NCI-H128 (cell line): ENCODE measurements around the gene PLA2G2A.
"Not testable (repeated sequence)": the region's sequence is repeated elsewhere in the genome, so short reads cannot be mapped to it uniquely, and the experiment has no call there.

Experiments used
- DNase-seq: peaks from one replicate; lab custom pipeline; 2025; ENCODE audit not compliant: unreplicated experiment; lab: John Stamatoyannopoulos, UW

PLA2G2A gene, protein sequence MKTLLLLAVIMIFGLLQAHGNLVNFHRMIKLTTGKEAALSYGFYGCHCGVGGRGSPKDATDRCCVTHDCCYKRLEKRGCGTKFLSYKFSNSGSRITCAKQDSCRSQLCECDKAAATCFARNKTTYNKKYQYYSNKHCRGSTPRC

DNA sequence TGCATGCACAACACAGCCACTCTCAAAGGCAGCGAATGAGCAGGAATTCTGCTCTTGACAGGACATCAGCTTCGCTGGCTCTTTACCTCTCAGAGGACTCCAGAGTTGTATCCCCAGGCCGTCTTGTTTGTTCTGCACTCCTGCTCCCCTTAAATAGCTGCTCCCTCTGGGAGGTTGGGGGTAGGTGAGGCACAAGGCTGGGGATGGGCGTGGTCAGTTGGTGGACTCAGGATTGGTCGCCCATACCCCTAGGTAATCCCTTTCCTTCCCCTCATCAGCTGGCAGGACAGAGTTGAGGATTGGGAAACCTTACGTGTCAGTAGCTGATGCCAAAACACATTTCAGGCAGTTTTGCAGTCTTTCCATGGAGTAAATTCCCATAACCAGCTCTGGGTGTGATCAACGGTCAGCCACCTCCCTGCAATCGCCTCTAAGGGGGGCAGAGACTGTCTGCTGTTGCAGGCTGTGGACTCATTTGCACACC, at the start of gene PLA2G2A:
Gene PLA2G2A, minus strand, starts transcription at position 125 of the 484 bp plus-strand sequence. CDS start 845 bp downstream, outside the sequence.
- no peak for DNase-seq

DNA sequence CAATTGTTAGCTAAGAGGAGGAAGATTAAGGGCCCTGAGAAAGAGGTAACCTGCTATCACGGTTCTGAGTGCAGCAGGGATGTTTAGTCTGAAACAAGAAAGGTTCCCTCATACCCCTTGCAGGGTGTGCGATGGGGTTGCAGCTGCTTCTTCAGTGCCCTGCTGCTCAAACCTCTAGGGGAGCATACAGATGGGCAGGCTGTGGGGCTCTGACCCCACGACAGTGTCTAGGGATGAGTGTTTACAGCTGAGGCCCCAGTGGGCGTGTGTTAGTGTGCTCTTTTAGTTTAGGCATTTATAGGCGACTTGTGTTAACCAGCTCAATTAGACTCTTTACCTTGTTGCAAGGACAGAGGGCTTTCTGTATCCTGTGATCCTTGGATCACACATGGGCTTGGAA, 49.3 kb upstream of the PLA2G2A start:
- DNase-seq: no peak

DNA sequence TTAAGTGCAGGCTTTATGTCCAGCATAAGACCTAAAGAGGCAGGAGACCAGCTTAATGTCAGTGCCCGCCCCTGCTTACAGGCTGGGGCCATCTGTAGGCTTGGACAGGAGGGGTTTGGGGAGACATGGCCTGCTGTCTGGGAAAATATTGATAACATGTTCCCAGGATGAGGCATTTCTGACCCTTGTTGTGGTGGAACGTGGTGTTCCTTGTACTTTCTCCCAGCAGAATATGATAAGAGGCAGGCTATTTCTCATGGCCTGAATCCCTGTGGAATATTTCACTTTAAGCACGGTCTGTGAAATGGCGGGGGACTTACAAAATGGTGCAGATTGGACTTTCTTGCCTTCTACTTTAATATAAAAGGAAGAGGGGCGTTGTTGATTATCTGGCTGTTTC, 48.7 kb upstream of the PLA2G2A start:
- no peak for DNase-seq

DNA sequence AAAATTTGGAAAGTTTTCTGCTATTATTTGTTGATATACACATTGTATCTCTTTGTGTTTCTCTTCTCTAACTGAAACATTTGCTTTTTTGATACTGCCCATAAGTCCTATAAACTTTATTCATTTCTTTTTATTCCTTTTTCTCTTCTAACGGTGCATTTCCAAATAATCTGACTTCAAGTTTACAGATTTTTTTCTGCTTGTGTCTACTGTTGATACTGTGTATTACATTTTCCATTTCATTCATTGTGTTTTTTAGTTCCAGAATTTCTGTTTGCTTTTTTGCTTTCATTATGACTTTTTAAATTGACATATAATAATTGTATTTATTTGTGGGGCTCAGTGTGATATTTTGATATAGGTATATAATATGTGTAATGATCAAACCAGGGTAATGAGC, 38.3 kb upstream of the PLA2G2A start:
- no peak for DNase-seq

DNA sequence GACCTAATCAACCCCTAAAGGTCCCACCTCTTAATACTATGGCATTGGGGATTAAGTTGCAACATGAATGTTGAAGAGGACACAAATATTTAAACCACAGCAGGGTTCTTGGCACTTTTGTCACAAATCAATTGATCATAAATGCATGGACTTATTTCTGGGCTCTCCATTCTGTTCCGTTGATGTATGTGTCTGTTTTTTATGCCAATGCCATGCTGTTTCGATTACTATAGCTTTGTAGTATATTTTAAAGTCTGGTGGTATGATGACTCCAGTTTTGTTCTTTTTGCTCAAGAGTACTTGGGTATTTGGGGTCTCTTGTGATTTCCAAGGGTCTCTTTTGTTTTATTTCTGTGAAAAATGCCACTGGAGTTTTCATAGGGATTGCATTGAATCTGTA, 34.7 kb upstream of the PLA2G2A start:
- DNase-seq: no peak

DNA sequence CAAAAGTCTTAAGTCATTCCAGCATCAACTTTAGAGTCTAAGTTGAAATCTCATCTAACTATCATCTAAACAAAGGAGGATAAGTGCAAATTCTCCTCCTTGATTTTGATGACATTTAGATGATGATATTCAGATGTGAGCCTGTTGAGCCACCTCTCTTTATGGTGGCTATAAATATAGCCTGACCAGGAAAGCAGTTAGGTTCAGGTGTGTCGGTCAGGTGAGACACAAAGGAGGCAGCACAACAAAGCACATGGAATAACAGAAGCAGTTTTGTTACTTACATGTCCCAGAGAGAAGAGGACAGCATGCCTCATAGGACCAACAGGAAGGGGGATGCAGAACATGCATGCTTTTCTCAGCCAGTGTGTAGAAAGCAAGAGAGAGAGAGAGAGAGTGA, 30.6 kb upstream of the PLA2G2A start:
- no peak for DNase-seq

DNA sequence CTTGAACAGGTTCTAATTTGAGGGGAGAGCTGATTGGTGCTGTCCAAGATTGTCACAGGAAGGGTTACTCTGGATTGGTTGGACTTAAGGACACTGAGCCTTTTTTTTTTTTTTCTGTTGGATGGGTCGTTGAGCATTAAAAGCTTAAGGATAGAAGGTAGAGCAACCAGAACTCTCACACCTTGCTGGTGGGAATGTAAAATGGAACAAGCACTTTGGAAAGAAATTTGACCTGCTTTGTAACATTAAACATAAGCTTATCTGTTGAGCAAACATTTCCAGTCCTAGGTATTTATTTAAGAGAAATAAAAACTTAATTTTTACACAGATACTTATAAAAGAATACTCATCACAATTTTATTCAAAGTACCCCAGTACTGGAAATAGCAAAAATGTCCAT, 29.8 kb upstream of the PLA2G2A start:
- DNase-seq: no peak

DNA sequence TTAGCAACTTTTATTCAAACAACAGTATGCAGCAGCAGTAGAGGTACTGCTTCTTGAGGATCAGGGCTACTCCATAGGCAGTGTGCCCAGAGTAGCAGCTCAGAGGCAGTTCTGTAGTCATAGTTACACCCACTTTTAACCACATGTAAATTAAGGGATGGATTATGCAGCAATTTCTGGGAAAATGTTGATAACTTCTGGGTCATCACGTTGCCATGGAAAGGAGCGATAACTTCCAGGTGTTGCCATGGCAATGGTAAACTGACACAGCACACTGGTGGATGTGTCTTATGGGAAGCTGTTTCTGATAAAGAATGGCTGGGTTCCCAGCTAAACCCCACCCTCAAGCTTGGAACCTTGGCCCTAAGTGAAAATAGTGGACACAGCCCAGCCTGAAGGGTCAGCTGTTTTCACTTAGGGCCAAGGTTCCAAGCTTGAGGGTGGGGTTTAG, 29.0 kb upstream of the PLA2G2A start:
- no peak for DNase-seq

DNA sequence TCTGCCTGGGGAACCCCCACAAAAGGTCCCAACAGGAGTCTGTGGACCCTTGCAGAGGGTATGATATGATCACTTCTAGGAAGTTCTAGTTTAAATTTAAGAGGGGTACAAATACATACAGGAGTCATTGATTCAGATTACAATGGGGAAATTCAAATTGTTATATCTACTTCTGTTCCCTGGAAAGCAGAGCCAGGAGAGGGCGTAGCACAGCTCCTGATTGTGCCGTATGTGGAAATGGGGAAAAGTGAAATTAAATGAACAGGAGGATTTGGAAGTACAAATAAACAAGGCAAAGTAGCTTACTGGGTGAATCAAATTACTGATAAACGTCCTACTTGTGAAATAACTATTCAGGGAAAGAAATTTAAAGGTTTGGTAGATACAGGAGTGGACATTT, 19.4 kb upstream of the PLA2G2A start:
- not testable (repeated sequence) for DNase-seq

DNA sequence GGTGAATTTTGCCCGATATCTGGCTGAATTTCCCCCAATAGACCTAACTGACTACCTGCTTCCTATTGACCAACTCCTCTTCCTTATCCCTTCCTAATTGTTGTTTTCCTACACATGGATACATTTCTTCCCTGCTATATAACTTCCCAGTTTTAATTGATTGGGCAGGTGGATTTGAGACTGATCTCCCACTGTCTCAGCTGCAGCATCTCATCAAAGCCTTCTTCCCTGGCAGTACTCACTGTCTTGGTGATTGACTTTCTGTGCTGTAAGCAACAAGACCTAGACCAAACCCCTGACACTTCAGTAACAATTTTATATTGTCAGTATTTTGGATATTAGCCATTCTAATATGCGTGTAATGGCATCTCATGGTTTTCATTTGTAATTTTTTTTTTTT, 11.3 kb upstream of the PLA2G2A start:
- no peak for DNase-seq

DNA sequence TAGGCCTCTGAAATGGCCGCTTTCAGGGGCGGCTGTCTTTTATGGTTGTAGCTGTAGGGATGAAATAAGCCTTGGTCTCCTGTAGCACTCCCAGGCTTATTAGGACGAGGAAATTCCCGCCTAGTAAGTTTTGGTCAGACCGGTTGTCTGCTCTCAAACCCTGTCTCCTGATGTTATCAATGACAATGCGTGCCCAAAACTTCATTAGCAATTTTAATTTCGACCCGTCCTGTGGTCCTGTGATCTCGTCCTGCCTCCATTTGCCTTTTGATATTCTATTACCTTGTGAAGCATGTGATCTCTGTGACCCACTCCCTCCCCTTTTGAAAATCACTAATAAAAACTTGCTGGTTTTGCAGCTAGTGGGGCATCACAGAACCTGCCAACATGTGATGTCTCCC, 10.8 kb upstream of the PLA2G2A start:
- not testable (repeated sequence) for DNase-seq

DNA sequence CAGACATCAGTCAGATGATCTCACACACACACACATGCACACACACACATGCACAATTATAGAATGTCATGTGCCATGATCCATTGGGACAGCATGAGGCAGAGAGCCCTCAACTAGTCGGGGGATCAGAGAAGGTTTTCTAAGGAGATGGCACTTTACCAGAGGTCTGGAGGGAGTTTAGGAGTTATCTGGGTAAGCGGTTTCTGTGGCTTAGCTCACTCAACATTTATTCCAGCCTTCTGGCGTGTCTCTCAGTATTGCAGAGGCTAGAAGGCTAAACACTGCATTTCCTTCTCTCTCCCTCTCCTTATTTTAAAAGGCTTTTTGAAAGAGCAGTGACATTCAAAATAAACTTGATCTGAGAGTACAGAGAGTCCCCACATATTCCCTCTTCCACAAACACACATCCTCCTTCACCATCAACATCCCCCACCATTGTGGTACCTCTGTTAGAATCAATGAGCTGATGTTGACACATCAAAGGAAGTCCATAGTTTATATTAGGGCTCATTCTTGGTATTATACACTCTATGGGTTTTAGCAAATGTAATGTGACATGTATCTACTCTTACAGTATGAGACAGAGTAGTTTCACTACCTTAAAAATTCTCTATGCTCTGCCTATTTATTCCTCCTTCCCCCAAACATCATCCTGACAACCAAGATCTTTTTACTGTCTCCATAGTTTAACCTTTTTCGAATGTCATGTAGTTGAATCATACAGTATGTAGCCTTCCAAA, 9.0 kb upstream of the PLA2G2A start:
- DNase-seq: no peak

DNA sequence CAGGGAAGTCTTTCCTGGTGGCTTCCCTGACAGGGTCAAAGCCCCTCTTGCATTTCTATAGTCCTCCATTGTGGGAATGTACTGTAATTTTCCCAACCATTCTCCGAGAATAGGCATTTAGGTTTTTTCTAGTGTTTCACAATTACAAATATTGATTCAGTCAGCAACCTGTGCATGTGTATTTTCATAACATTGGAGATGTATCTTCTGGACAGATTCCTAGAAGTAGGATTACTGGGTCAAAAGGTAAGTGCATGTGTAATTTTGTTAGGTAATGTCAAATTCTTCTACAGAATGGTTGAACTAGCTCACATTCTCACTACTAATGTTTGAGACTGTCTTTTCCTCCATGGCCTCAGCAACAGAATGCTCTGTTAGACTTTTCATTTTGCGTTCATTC, 8.3 kb upstream of the PLA2G2A start:
- no peak for DNase-seq

DNA sequence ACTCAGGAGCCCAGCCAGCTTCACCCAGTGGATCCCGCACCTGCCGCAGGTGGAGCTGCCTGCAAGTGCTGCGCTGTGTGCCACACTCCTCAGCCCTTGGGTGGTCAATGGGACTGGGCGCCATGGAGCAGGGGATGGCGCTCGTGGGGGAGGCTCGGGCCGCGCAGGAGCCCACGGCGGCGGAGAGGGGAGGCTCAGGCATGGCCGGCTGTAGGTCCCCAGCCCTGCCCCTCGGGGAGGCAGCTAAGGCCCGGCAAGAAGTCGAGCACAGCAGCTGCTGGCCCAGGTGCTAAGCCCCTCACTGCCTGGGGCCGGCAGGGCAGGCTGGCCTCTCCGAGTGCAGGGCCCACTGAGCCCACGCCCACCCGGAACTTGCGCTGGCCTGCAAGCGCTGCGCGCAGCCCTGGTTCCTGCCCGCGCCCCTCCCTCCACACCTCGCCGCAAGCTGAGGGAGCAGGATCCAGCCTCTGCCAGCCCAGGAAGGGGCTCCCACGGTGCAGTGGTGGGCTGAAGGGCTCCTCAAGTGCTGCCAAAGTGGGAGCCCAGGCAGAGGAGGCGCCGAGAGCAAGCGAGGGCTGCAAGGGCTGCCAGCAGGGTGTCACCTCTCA, 5.1 kb upstream of the PLA2G2A start:
- not testable (repeated sequence) for DNase-seq

DNA sequence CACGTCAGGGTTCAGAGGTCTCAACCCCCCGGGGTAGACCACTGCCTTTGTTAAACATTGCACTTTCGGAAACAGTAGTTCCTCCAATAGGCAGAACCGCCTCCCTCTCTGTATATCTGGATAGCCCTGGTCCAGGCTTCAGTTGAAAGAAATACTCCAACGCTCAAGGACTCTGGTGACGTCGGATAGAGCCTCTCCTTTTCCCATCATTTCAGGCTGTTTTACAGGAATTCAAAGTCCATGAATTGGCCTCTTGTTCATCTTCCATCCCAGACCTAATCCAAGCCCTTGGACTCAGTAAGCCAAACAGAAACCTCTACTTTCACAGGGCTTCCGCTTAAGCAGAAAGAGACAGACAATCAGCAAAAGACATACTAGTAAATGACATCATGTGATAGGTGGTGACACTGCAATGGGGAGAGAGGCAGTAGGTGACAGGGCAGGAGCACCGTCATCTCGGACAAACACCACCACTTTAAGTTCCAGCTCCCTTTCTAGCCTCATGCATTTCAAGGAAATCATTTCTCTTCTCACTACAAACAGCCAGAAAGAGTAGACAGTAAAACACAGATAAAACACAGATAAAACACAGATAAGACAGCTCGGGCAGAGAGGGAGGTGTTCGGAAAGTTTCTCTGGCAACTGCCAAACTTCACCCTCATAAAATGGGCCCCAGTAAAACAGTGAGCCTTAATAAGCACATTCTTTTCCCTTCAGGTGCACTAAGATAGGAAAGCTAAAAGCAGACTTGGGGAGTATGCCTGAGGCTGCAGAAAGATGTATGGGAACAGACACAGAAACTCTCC, 2.3 kb upstream of the PLA2G2A start:
- no peak for DNase-seq

DNA sequence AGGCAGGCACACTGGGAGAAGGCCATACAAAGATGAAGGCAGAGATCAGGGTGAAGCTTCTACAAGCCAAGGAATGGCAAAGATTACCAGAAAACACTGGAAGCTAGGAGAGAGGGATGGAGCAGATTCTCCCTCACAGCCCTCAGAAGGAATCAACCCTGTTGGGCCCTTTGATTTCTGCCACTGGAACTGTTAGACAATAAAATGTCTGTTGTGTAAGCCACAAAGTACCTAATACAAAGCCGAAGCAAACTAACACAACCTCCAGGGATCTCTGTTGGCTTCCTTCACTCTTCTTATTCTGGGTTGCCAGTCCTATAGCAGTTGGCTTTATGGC, 1.7 kb upstream of the PLA2G2A start:
- no peak for DNase-seq

DNA sequence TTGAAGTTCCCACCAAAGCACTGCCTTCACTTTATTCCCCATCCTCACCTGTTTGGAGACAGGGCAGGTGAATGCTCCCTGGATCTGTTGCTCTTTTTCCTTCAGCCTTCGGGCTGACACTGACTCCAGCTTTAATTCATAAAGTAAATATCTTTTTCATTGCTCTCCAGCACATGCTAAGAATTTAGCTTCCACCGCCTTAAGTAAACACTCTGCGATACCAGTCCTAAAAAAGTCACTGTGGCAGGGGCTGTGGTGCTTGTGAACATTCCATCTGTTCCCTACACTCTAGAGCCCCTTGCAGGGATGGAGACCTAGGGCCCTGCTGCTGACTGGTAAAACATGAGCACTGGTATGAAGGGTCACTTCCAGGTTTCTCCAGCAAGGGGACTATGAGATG, 896 bp upstream of the PLA2G2A start:
- DNase-seq: no peak

DNA sequence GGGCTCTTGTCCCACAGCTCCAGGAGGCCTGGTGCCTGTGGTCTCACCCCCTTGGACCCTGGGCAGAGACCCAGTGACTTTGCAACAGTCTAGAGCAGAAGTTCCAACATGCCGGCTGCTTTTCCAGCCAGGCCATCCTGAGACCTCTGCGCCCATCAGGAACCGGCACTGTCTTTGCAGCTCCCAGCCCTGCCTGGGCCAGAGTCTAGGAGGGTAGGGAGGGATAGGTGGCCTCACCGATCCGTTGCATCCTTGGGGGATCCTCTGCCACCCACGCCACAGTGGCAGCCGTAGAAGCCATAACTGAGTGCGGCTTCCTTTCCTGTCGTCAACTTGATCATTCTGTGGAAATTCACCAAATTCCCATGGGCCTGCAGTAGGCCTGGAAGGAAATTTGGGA, 1.3 kb downstream of the PLA2G2A start:
- DNase-seq: no peak

DNA sequence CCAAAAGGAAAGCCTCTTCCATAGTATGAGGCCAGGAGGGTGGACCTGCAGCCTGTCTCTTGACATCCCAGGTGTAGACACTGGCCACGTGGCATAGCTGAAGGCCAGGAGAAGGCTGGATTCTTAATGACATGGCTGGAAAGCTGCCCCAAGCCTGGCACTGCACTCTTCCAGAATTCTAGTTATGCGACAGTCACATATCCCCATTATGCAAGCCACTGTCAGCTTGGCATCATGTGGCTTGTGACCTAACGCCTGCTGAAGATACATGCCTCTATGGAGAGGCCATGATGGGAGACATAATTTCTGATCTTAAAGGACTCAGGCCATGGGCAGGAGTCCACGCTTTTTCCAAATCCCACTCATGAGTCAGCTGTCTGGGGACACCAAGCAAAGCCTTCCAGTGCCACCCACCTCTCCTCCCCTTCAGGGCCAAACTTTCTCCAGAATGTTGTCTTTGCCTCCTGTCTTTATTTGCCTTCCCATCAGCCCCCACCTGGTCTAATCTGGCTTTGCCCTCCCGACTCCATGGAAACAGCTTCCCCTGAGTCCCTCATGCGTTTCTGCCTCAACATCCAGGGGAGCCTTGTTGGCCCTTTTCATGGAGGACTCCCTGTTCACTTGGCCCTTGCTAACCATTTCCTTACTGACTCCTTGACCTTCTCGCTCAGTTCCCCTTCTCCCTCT, 3.0 kb downstream of the PLA2G2A start:
- no peak for DNase-seq

DNA sequence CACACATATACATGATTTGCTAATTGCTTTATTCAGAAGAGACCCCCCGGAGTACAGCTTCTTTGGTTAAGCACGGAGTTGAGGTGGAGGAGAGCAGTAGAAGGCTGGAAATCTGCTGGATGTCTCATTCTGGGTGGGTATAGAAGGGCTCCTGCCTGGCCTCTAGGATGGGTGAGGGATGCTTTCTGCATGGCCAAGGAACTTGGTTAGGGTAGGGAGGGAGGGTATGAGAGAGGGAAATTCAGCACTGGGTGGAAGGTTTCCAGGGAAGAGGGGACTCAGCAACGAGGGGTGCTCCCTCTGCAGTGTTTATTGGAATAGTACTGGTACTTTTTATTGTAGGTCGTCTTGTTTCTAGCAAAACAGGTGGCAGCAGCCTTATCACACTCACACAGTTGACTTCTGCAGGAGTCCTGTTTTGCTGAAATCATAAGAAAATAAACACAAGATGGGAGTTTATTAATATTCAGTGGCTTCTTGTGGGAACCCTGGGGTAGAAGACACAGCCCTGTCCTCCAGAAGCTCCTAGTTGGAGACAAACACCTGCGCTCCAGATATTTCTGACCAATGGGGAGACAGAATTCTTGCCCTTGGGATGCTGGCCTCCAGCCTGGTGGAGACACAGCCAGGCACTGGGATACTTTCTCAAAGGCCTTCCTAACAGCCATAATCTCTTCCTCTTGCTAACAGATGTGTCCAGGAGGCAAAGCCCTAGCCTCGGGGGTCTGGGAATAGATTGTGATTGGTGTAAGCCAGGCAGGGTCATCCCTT, 3.8 kb downstream of the PLA2G2A start:
- DNase-seq: no peak
